Measurements from ENCODE around the gene ABCC9.

GRCh38 chr12:21828779-21829178 is 112.4 kb downstream of the ABCC9 start:
- no peak for TF ChIP-seq EZH2 (IDR thresholded peaks at IDR 0.05; ENCODE audit: borderline replicate concordance, low read depth, low read length, severe bottlenecking)
- no peak for TF ChIP-seq POLR2AphosphoS5 (IDR thresholded peaks at IDR 0.05; ENCODE audit: insufficient read depth, low read depth, low read length)
- TF ChIP-seq CTCF (IDR thresholded peaks at IDR 0.05; ENCODE audit: extremely low read depth in 1 of 2, insufficient read depth in 1 of 2, low read depth in 1 of 2, low read length in 2 of 2), result no peak
